Heart right ventricle (tissue), 16 donors: ENCODE measurements around the gene HS3ST5. TPM values are rescaled to one million over a fixed set of nuclear protein-coding genes. Genes with fewer than 3 reads are reported as not detected.
"Not testable (repeated sequence)": the region's sequence is repeated elsewhere in the genome, so short reads cannot be mapped to it uniquely, and the experiment has no call there.

Source experiments
- ATAC-seq, 8 donors: fragments of 200-7000 bp; cut with Tn5 transposase; one replicate each; pipeline ENCODE4 v1.9.1; 2020; ENCODE audit warnings: mild to moderate bottlenecking in 8 of 8, moderate library complexity in 8 of 8, moderate number of reproducible peaks in 1 of 8
- DNase-seq, 2 donors: peaks; one replicate each; pipeline ENCODE4 v3.0.0-alpha.2; 2020
- H3K27ac ChIP-seq, 10 donors: fragments of 200-600 bp; sonication (generic) in 2 of 10; one replicate each; pipeline versions ENCODE4 v1.5.0 to v1.8.0; 2020 to 2022; ENCODE audit warnings: mild to moderate bottlenecking in 3 of 10
- H3K27me3 ChIP-seq, 7 donors: fragments of 200-600 bp; one replicate each; pipeline ENCODE4 v1.8.0; 2021 to 2022; ENCODE audit warnings: mild to moderate bottlenecking in 2 of 7
- H3K36me3 ChIP-seq, 9 donors: fragments of 200-600 bp; sonication (generic) in 1 of 9; one replicate each; pipeline versions ENCODE4 v1.5.0 to v1.8.0; 2020 to 2022; ENCODE audit warnings: mild to moderate bottlenecking in 2 of 9
- H3K4me1 ChIP-seq, 9 donors: fragments of 200-600 bp; sonication (generic) in 1 of 9; one replicate each; pipeline versions ENCODE4 v1.5.0 to v1.8.0; 2020 to 2022; ENCODE audit warnings: mild to moderate bottlenecking in 4 of 9
- H3K4me3 ChIP-seq, 10 donors: fragments of 200-600 bp; sonication (generic) in 2 of 10; one replicate each; pipeline versions ENCODE4 v1.5.0 to v1.8.0; 2020 to 2022; ENCODE audit warnings: mild to moderate bottlenecking in 7 of 10, moderate library complexity in 2 of 10
- H3K9me3 ChIP-seq, 11 donors: fragments of 200-600 bp in 10 of 11; sonication (generic) in 2 of 11; one replicate each; pipeline versions ENCODE4 v1.5.0 to v1.8.0; 2013 to 2022; ENCODE audit warnings: mild to moderate bottlenecking in 2 of 11, control low read depth in 1 of 11, moderate library complexity in 1 of 11
- CTCF ChIP-seq, 9 donors: fragments of 200-600 bp; sonication (generic) in 2 of 9; IDR thresholded peaks; one replicate each; pipeline versions ENCODE4 v1.5.0 to v1.8.0; 2021 to 2022; ENCODE audit warnings: antibody characterized with exemption in 9 of 9, mild to moderate bottlenecking in 5 of 9, moderate library complexity in 1 of 9
- WGBS, 2 donors: extraction: QIAGEN DNeasy Blood & Tissue Kit; methylation state at CpG; one replicate each; pipeline ENCODE4 v1.1.7; 2013; ENCODE audit warnings: inconsistent platforms in 1 of 2; 5-methylcytosine and 5-hydroxymethylcytosine counted together
- intact Hi-C, 10 donors: fragments of 100-400 bp; cut with DNase I; formaldehyde crosslinking; loops; one replicate each; pipeline versions ENCODE4 v1.11.1 to v1.14.2; 2022
- polyA plus RNA-seq, 2 donors: library from polyadenylated mRNA; stranded (reverse); fragments of 200-250 nt; gene quantifications; one replicate each; pipeline ENCODE4 v1.2.3, GENCODE V29; 2013
- total RNA-seq, 10 donors: library from RNA; stranded (reverse); fragmentation: NEBNext Ultra II Directional in 3 of 10; extraction: Animal tissue kit (Norgen Biotek cat#: 25700) in 3 of 10; gene quantifications; one replicate each; pipeline versions ENCODE4 v1.2.1 to v1.2.4, GENCODE V29; 2021 to 2023
- donor health status: Arrhythmogenic right ventricular cardiomyopathy.
- donor health status: ischemic (EF 13 %, LVEDD 7.1; RV severe dilation, severe dysfunction).
- donor health status: healthy with polysubstance abuse.
- donor health status: DM: no; HTN: yes; CAD: no.
- donor health status: DM: no; HTN: no; CAD: no.
- donor health status: ischemic (EF 25% LVEDD 6.9; RV normal size, moderate dysfunction).
- donor health status: ischemic (EF 25% LVEDD 5.7; RV mildly dilated, moderate dysfunction).
- donor health status: healthy.
- donor health status: DM: yes; HTN: yes; CAD: no.
- donor health status: Ischemic cardiomyopathy.
- donor health status: ischemic (EF 35%, LVEDD 5.7; RV mildly dilated, moderate dysfunction).
- donor health status: nonischemic (EF 11% LVEDD 7.7; RV severe dilation, severe dysfunction).
- donor health status: DM: yes; HTN: yes; CAD: no.
- donor health status: PGD.
- donor health status: ischemic (EF 29% LVEDD 5.4; RV normal size, mild dysfunction).
- donor health status: nonischemic (EF 23%, LVEDD 6.1; RV moderate dilation, normal function).

Gene HS3ST5
- total and polyA plus RNA-seq, 12 donors, result not detected

- 73 to 86% methylated on average over 2 of the region's 2 CpGs for WGBS, 2 donors
- H3K36me3 ChIP-seq, result no peaks in the 10 kb centered on the region
- DNase-seq, result no peak
- no peak for ATAC-seq
- TF ChIP-seq CTCF (IDR thresholded peaks at IDR 0.05), result no peak
- intact Hi-C loops, result no loop called here
- H3K4me1 ChIP-seq, result no peaks in the 10 kb centered on the region
- H3K4me3 ChIP-seq, result no peak overlapping the region
- no peaks in the 10 kb centered on the region for H3K27me3 ChIP-seq
- H3K9me3 ChIP-seq, result no peaks in the 10 kb centered on the region
- H3K27ac ChIP-seq, result no peak overlapping the region
Observed at GRCh38 chr6:114220241-114220640, 122.6 kb downstream of the HS3ST5 start.

- intact Hi-C loops, result no loop called here
- H3K4me3 ChIP-seq, result no peak overlapping the region
- H3K27ac ChIP-seq, result no peak overlapping the region
- no peak for ATAC-seq
- 86 to 87% methylated on average over 8 of the region's 8 CpGs for WGBS, 2 donors
- no peaks in the 10 kb centered on the region for H3K36me3 ChIP-seq
- no peak for DNase-seq
- H3K9me3 ChIP-seq, result no peaks in the 10 kb centered on the region
- TF ChIP-seq CTCF (IDR thresholded peaks at IDR 0.05), result no peak
- no peaks in the 10 kb centered on the region for H3K4me1 ChIP-seq
- H3K27me3 ChIP-seq, result no peaks in the 10 kb centered on the region
Observed at GRCh38 chr6:114218437-114219340, 124.1 kb downstream of the HS3ST5 start.

DNA sequence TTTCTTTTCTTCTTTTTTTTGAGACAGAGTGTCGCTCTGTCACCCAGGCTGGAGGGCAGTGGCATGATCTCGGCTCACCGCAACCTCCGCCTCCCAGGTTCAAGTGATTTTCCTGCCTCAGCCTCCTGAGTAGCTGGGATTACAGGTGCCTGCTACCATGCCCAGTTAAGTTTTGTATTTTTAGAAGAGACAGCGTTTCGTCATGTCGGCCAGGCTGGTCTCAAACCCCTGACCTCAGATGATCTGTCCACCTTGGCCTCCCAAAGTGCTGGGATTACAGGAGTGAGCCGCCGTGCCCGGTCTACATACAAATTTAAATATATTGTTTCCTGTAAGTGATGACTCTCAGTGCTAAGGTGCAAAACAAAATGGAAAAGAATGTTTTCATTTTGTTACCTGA, 124.8 kb downstream of the HS3ST5 start:
- H3K27ac ChIP-seq, H3K9me3 ChIP-seq, intact Hi-C loops, DNase-seq, H3K27me3 ChIP-seq, H3K4me1 ChIP-seq, ATAC-seq, H3K4me3 ChIP-seq, H3K36me3 ChIP-seq: not testable (repeated sequence)
- 81 to 92% methylated on average over 10 of the region's 10 CpGs for WGBS, 2 donors

DNA sequence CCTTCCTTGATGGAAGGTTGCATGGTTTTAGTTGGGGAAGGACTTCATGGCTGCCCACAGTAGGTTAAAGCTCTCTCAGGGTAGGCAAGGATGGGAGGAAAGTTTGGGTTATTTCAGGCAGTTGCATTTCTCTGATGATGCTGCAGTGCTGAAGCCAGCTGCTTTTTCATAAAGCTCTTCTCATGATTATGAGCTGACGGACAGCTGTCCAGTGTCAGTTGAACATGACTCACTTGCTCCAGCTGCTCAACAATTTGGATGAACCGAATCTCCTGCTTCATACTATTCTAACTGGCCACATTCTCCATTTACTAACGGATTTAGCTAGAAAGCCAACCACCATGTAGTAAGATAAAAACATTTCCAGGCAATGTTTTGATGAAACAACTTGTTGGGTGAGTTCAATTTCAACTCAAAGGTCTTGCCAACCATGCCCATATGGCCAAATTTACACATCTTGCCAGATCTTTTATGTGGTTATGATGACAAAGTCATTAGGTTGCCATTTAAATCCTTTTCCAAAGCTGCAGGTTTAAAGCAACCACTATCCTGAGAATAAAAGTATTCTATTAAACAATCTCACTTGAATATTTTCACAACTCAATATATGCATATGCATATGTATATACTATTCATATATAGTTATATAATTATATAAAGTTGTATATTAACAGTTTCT, 125.9 kb downstream of the HS3ST5 start:
- H3K27ac ChIP-seq, result no peak overlapping the region
- intact Hi-C loops, result no loop called here

More for the DNA sequence above, 125.9 kb downstream of the HS3ST5 start:
- Histone ChIP-seq H3K27me3 (no peaks in the 10 kb centered on the region), H3K9me3 (no peaks in the 10 kb centered on the region), H3K36me3 (no peaks in the 10 kb centered on the region), H3K4me1 (no peaks in the 10 kb centered on the region), H3K4me3 (no peak overlapping the region)
- WGBS, 2 donors, result 71 to 81% methylated on average over 3 of the region's 3 CpGs
- DNase-seq (no peak), ATAC-seq (no peak)
- no peak for TF ChIP-seq CTCF (IDR thresholded peaks at IDR 0.05)
